HG03520 (cell line): ENCODE data around the gene THNSL1.
"Not testable (repeated sequence)": the region's sequence is repeated elsewhere in the genome, so short reads cannot be mapped to it uniquely, and the experiment has no call there.

Source experiments
- ATAC-seq: cut with Tn5 transposase; IDR thresholded peaks from one replicate; pipeline ENCODE4 v1.9.1; 2021; ENCODE audit warnings: mild to moderate bottlenecking, moderate library complexity; ENCODE audit not compliant: unreplicated experiment

Gene THNSL1

GRCh38 chr10:25016376-25017153, at the start of gene THNSL1:
Gene THNSL1 (plus strand): TSS chr10:25016612. CDS start chr10:25023224, 6,612 bp downstream.
- peak; percentile 98 for ATAC-seq

- ATAC-seq, result no peak
Measured at GRCh38 chr10:24966962-24967481, 49.4 kb upstream of the THNSL1 start.

GRCh38 chr10:24968349-24968748, 48.1 kb upstream of the THNSL1 start:
- ATAC-seq, result no peak

GRCh38 chr10:24968951-24969350, 47.5 kb upstream of the THNSL1 start:
- ATAC-seq, result not testable (repeated sequence)

GRCh38 chr10:24969841-24970281, 46.6 kb upstream of the THNSL1 start:
- no peak for ATAC-seq

GRCh38 chr10:24971374-24971773, 45.0 kb upstream of the THNSL1 start:
- no peak for ATAC-seq

- no peak for ATAC-seq
Measured at GRCh38 chr10:24973163-24973562, 43.2 kb upstream of the THNSL1 start.

GRCh38 chr10:24974976-24975375, 41.4 kb upstream of the THNSL1 start:
- ATAC-seq, result no peak

- no peak for ATAC-seq
Measured at GRCh38 chr10:24979685-24980084, 36.7 kb upstream of the THNSL1 start.

GRCh38 chr10:24981161-24981710, 35.2 kb upstream of the THNSL1 start:
- ATAC-seq, result no peak

- no peak for ATAC-seq
Measured at GRCh38 chr10:24982319-24983112, 33.9 kb upstream of the THNSL1 start.

GRCh38 chr10:24983130-24983529, 33.3 kb upstream of the THNSL1 start:
- no peak for ATAC-seq

GRCh38 chr10:24983946-24984345, 32.5 kb upstream of the THNSL1 start:
- ATAC-seq, result no peak

- ATAC-seq, result no peak
Measured at GRCh38 chr10:24984906-24985305, 31.5 kb upstream of the THNSL1 start.

- ATAC-seq, result no peak
Measured at GRCh38 chr10:24988831-24989640, 27.4 kb upstream of the THNSL1 start.

- ATAC-seq, result no peak
Measured at GRCh38 chr10:24989867-24990266, 26.5 kb upstream of the THNSL1 start.

- ATAC-seq, result no peak
Measured at GRCh38 chr10:24991298-24991697, 25.1 kb upstream of the THNSL1 start.

GRCh38 chr10:24992512-24993133, 23.8 kb upstream of the THNSL1 start:
- no peak for ATAC-seq

- ATAC-seq, result no peak
Measured at GRCh38 chr10:24993237-24993958, 23.0 kb upstream of the THNSL1 start.

- ATAC-seq, result no peak
Measured at GRCh38 chr10:24995072-24995471, 21.3 kb upstream of the THNSL1 start.
